Esophagus squamous epithelium (tissue), 5 donors: ENCODE data around the gene ARR3. TPM values are rescaled to one million over a fixed set of nuclear protein-coding genes. Genes with fewer than 3 reads are reported as not detected.
A peak's percentile ranks its signal among the peaks of the same experiment; 100 is the strongest.

Experiments used
- DNase-seq: peaks from one replicate; lab custom pipeline; 2025; lab: John Stamatoyannopoulos, UW
- H3K27ac ChIP-seq, 4 donors: fragments of 200-600 bp; sonication (generic); one replicate each; pipeline ENCODE4 v1.5.1; 2016 to 2019; ENCODE audit warnings: mild to moderate bottlenecking in 1 of 4
- H3K27me3 ChIP-seq, 4 donors: fragments of 200-600 bp; sonication (generic); 1 replicate in 3 of 4; 2 replicates in 1 of 4; pipeline versions ENCODE4 v1.5.1 to v1.6.0; 2017 to 2021; ENCODE audit warnings: antibody characterized with exemption in 1 of 4
- H3K36me3 ChIP-seq, 3 donors: fragments of 200-600 bp; sonication (generic); one replicate each; pipeline ENCODE4 v1.5.1; 2016 to 2019
- H3K4me1 ChIP-seq, 3 donors: fragments of 200-600 bp; sonication (generic); one replicate each; pipeline ENCODE4 v1.5.1; 2017 to 2019
- H3K4me3 ChIP-seq, 4 donors: fragments of 200-600 bp; sonication (generic); 1 replicate in 3 of 4; 2 replicates in 1 of 4; pipeline ENCODE4 v1.5.1; 2016 to 2019; ENCODE audit warnings: mild to moderate bottlenecking in 2 of 4, moderate library complexity in 1 of 4
- H3K9me3 ChIP-seq, 3 donors: fragments of 200-600 bp; sonication (generic); one replicate each; pipeline ENCODE4 v1.5.1; 2016 to 2019
- CTCF ChIP-seq, 6 experiments: fragments of 450-650 bp in 4 of 6; fragments of 200-600 bp in 2 of 6; sonication (generic) in 2 of 6; IDR thresholded peaks; one replicate each; pipeline ENCODE4 v1.5.1; 2016 to 2019; ENCODE audit warnings: antibody characterized with exemption in 6 of 6, mild to moderate bottlenecking in 4 of 6, moderate library complexity in 4 of 6
- POLR2A ChIP-seq, 4 donors: fragments of 450-650 bp; IDR thresholded peaks; one replicate each; pipeline ENCODE4 v1.6.1; 2017; ENCODE audit warnings: antibody characterized with exemption in 4 of 4, mild to moderate bottlenecking in 4 of 4, moderate library complexity in 3 of 4
- WGBS, 2 donors: methylation state at CpG; one replicate each; pipeline ENCODE4 v1.1.5; 2018; 5-methylcytosine and 5-hydroxymethylcytosine counted together
- intact Hi-C: fragments of 100-400 bp; cut with DNase I; formaldehyde crosslinking; loops from one replicate; pipeline ENCODE4 v1.15.0; 2022
- total RNA-seq, 4 donors: library from RNA; depleted of rRNA; stranded (reverse); fragments of >200 nt; gene quantifications; one replicate each; pipeline ENCODE4 v1.1.0, GENCODE V29; 2016
- donor health status: DM: yes; HTN: yes; CAD: no.

The ARR3 gene
- total RNA-seq, 4 donors from 2014 or later: not detected

- WGBS, 2 donors: 16 to 44% methylated on average over 2 of the region's 2 CpGs
- no peak overlapping the region for H3K27ac ChIP-seq
- no peaks in the 10 kb centered on the region for H3K36me3 ChIP-seq
- H3K4me3 ChIP-seq: no peak overlapping the region
- no peak for TF ChIP-seq POLR2A (IDR thresholded peaks at IDR 0.05)
- no peak for TF ChIP-seq CTCF (IDR thresholded peaks at IDR 0.05)
- intact Hi-C loops: no loop called here
- no peak for DNase-seq
- no peaks in the 10 kb centered on the region for H3K4me1 ChIP-seq
- no peaks in the 10 kb centered on the region for H3K27me3 ChIP-seq
- no peaks in the 10 kb centered on the region for H3K9me3 ChIP-seq
Observed at GRCh38 chrX:70252491-70252890, 15.6 kb upstream of the ARR3 start.

DNA sequence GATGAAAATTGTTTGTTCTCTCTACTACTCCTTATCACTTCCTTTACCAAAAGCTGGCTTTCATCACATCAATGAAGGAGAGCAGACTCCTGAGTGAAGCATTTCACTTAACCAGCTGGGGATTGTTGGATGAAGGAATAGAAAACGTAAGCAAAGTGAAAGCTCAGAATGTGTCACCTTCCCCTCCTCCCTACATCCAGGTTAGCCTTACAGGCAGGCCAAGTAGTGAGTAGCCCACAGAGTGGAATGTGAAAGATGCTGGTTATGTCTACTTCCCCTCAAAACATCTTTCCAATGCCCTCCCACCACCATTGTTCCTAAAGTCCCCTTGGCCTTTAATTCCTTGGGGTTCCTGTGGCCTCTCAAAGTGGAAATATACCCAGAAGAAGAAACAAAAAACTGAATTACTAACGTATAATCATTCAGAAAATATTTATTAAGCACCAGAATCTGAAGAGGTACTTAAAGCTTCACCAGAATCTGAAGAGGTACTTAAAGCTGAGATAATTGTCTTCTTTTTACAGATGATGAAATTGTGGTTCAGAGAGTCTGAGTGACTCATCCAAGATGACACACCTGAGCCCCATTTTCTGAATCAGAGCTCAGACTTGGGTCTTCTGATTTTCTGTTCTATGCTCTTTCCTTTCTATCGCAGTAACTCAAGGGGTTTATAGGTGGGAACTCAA lies 14.6 kb upstream of the ARR3 start:
- no peaks in the 10 kb centered on the region for H3K4me1 ChIP-seq
- H3K36me3 ChIP-seq: no peaks in the 10 kb centered on the region
- H3K27me3 ChIP-seq: no peaks in the 10 kb centered on the region
- intact Hi-C loops: no loop called here
- DNase-seq: no peak
- 67 to 78% methylated on average over 2 to 3 of the region's 3 CpGs for WGBS, 2 donors
- TF ChIP-seq POLR2A (IDR thresholded peaks at IDR 0.05) (no peak), CTCF (IDR thresholded peaks at IDR 0.05) (no peak)
- no peak overlapping the region for H3K4me3 ChIP-seq
- H3K9me3 ChIP-seq: no peaks in the 10 kb centered on the region
- peak overlapping the region in 1 of 4 donors; percentile 31 for H3K27ac ChIP-seq

GRCh38 chrX:70254063-70254400 lies 14.1 kb upstream of the ARR3 start:
- no peak overlapping the region for H3K4me3 ChIP-seq
- intact Hi-C loops: no loop called here
- H3K36me3 ChIP-seq: no peaks in the 10 kb centered on the region
- TF ChIP-seq POLR2A (IDR thresholded peaks at IDR 0.05) (no peak), CTCF (IDR thresholded peaks at IDR 0.05) (no peak)
- 67 to 76% methylated on average over 1 of the region's 1 CpG for WGBS, 2 donors
- H3K27ac ChIP-seq: peak overlapping the region in 2 of 4 donors; percentile 31 to 33
- H3K27me3 ChIP-seq: no peaks in the 10 kb centered on the region
- H3K4me1 ChIP-seq: no peaks in the 10 kb centered on the region
- no peaks in the 10 kb centered on the region for H3K9me3 ChIP-seq
- DNase-seq: no peak

DNA sequence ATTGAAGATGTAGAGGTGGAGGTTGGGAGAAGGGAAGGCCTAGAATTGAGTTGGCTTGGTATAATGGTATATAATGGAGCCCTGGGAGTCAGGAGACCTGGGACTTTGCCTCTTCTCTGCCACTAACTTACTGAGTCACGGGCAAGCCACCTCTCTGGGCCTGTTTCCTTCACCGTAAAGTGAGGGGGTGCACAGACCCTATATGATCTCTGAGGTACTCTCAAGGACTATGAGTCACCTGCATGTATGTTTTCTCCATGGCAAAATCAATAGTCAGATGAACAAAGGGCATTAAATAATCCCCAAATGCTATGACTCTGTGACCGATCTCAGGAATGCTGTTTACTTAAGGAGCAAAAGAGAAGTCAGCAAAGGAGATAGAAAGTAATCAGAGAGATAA lies 13.2 kb upstream of the ARR3 start:
- no peak overlapping the region for H3K4me3 ChIP-seq
- TF ChIP-seq CTCF (IDR thresholded peaks at IDR 0.05): no peak
- TF ChIP-seq POLR2A (IDR thresholded peaks at IDR 0.05): no peak
- no peaks in the 10 kb centered on the region for H3K36me3 ChIP-seq
- 78% methylated on average over 3 of the region's 3 CpGs for WGBS, 2 donors
- H3K4me1 ChIP-seq: no peaks in the 10 kb centered on the region
- intact Hi-C loops: no loop called here
- H3K27me3 ChIP-seq: no peaks in the 10 kb centered on the region
- no peaks in the 10 kb centered on the region for H3K9me3 ChIP-seq
- H3K27ac ChIP-seq: peak overlapping the region in 1 of 4 donors; percentile 33
- DNase-seq: no peak

GRCh38 chrX:70255452-70255851 lies 12.7 kb upstream of the ARR3 start:
- no peaks in the 10 kb centered on the region for H3K27me3 ChIP-seq
- peak overlapping the region in 1 of 4 donors; percentile 33 for H3K27ac ChIP-seq
- no peaks in the 10 kb centered on the region for H3K36me3 ChIP-seq
- no peak overlapping the region for H3K4me3 ChIP-seq
- no peaks in the 10 kb centered on the region for H3K4me1 ChIP-seq
- WGBS, 2 donors: 83% methylated on average over 2 of the region's 2 CpGs
- TF ChIP-seq POLR2A (IDR thresholded peaks at IDR 0.05) (no peak), CTCF (IDR thresholded peaks at IDR 0.05) (no peak)
- no peaks in the 10 kb centered on the region for H3K9me3 ChIP-seq
- no peak for DNase-seq
- intact Hi-C loops: no loop called here
